ENCODE results near the gene NDP.

NDP gene

DNA sequence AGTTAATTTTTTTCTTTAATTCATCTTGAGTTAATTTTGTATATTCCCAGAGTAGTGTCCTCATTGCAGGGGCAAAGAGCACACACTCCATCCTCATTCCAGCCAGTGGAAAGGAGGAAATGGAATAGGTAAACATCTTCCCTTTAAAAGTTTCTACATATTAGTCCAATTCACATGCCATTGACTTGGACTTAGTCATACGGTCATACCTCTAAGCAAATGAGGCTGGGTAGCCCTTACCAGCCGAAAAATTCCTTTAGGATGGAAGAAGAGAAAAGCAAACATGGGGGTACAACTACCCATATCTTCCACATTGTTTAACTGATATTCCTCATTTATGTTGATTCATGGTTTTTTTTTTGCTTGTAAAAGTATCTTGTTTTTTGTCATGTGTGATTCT lies 37.4 kb upstream of the NDP start:
- Histone ChIP-seq H2BK120ac (ENCODE audit: low read depth, low read length) (no peak overlapping the region), H3K23ac (ENCODE audit: low read length in 2 of 2) (no peak overlapping the region), H3K27me3 (ENCODE audit: control insufficient read depth in 1 of 2, insufficient read depth in 1 of 2, low read length in 2 of 2) (peaks cover 0 to 4% of the 10 kb centered on the region in 2 experiments), H3K4me3 (ENCODE audit: insufficient read depth in 1 of 2, low read depth in 1 of 2, low read length in 2 of 2) (no peak overlapping the region), H2BK15ac (ENCODE audit: low read depth, poor library complexity, severe bottlenecking) (no peak overlapping the region), H3K4me1 (ENCODE audit: control insufficient read depth, insufficient read depth, low read depth, low read length) (no peaks in the 10 kb centered on the region), H2BK12ac (ENCODE audit: low read length in 2 of 2) (no peak overlapping the region), H3K79me1 (replicated peaks; ENCODE audit: low read length, poor library complexity, severe bottlenecking) (no peaks in the 10 kb centered on the region), H2AFZ (ENCODE audit: low read depth, low read length) (no peak overlapping the region), H2BK5ac (ENCODE audit: low read depth, low read length, poor library complexity, severe bottlenecking) (no peak overlapping the region), H4K91ac (ENCODE audit: low read length) (no peak overlapping the region), H3K14ac (ENCODE audit: low read length in 2 of 2) (no peak overlapping the region), H2AK5ac (ENCODE audit: low read length, severe bottlenecking) (no peak overlapping the region), H3K36me3 (ENCODE audit: control insufficient read depth in 1 of 2, insufficient read depth in 2 of 2, low read depth in 1 of 2, low read length in 2 of 2) (no peaks in the 10 kb centered on the region), H3K9me3 (ENCODE audit: control insufficient read depth, low read length) (no peaks in the 10 kb centered on the region), H3K4me2 (ENCODE audit: low read length, poor library complexity, severe bottlenecking) (no peak overlapping the region), H4K8ac (ENCODE audit: low read length) (no peak overlapping the region), H3K18ac (ENCODE audit: low read depth in 1 of 2, low read length in 2 of 2) (no peak overlapping the region), H3K4ac (ENCODE audit: low read depth in 1 of 2, low read length in 2 of 2) (no peak overlapping the region), H3K9ac (ENCODE audit: low read length) (no peak overlapping the region), H3K27ac (ENCODE audit: low read length, poor library complexity, severe bottlenecking) (no peak overlapping the region)
- DNase-seq = no peak
- WGBS = no CpG with 5 or more reads among the region's 2 CpGs

DNA sequence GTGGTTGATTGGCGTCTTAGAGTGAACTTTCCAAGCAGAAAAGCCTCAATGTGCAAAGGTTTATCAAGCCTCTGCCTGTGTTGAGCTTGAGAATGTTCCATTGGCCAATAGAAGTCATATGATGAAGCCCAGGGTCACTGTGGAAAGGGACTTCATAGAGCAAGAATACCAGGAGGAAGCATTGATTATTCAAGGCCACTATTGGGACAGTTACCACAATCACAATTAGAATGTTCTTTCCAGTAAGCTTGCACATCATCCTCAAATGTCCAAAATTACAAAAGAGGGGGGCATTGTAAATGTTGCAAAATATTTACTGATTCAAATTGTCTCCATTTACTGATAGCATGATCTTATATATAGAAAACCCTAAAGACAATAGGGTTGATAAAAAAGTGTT lies 32.9 kb upstream of the NDP start:
- Histone ChIP-seq H3K9me3 (ENCODE audit: control insufficient read depth, low read length) (no peaks in the 10 kb centered on the region), H2BK12ac (ENCODE audit: low read length in 2 of 2) (no peak overlapping the region), H2AFZ (ENCODE audit: low read depth, low read length) (no peak overlapping the region), H3K27me3 (ENCODE audit: control insufficient read depth in 1 of 2, insufficient read depth in 1 of 2, low read length in 2 of 2) (peaks cover 0 to 4% of the 10 kb centered on the region in 2 experiments), H4K91ac (ENCODE audit: low read length) (no peak overlapping the region), H3K4me3 (ENCODE audit: insufficient read depth in 1 of 2, low read depth in 1 of 2, low read length in 2 of 2) (no peak overlapping the region), H3K4me1 (ENCODE audit: control insufficient read depth, insufficient read depth, low read depth, low read length) (no peaks in the 10 kb centered on the region), H3K36me3 (ENCODE audit: control insufficient read depth in 1 of 2, insufficient read depth in 2 of 2, low read depth in 1 of 2, low read length in 2 of 2) (no peaks in the 10 kb centered on the region), H3K23ac (ENCODE audit: low read length in 2 of 2) (no peak overlapping the region), H3K27ac (ENCODE audit: low read length, poor library complexity, severe bottlenecking) (no peak overlapping the region), H3K4me2 (ENCODE audit: low read length, poor library complexity, severe bottlenecking) (no peak overlapping the region), H3K14ac (ENCODE audit: low read length in 2 of 2) (no peak overlapping the region), H3K79me1 (replicated peaks; ENCODE audit: low read length, poor library complexity, severe bottlenecking) (no peaks in the 10 kb centered on the region), H3K9ac (ENCODE audit: low read length) (no peak overlapping the region), H2BK15ac (ENCODE audit: low read depth, poor library complexity, severe bottlenecking) (no peak overlapping the region), H3K4ac (ENCODE audit: low read depth in 1 of 2, low read length in 2 of 2) (no peak overlapping the region), H2BK120ac (ENCODE audit: low read depth, low read length) (no peak overlapping the region), H2AK5ac (ENCODE audit: low read length, severe bottlenecking) (no peak overlapping the region), H2BK5ac (ENCODE audit: low read depth, low read length, poor library complexity, severe bottlenecking) (no peak overlapping the region), H3K18ac (ENCODE audit: low read depth in 1 of 2, low read length in 2 of 2) (no peak overlapping the region), H4K8ac (ENCODE audit: low read length) (no peak overlapping the region)
- DNase-seq = no peak
- WGBS = 89% methylated on average over 1 of the region's 1 CpG

DNA sequence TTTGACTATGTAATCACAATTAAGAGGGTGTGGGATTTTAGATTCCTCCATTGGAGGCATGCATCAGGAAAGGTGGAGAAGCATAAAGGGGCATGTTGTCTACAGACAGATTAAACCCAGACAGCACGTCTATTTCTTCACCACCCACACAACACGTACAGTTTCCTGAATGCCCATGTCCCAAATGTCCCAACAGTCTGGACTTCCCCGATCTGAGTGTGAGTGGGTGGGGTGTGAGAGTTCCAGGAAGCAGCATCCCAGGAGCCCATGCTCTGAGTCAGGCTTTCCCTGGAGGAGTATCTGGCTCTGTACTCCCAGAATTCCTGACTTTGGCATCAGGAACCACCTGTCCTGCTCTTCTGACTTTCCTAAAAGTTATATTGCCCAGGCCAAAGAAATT lies 30.8 kb upstream of the NDP start:
- Histone ChIP-seq H2AK5ac (ENCODE audit: low read length, severe bottlenecking) (no peak overlapping the region), H2BK5ac (ENCODE audit: low read depth, low read length, poor library complexity, severe bottlenecking) (no peak overlapping the region), H3K36me3 (ENCODE audit: control insufficient read depth in 1 of 2, insufficient read depth in 2 of 2, low read depth in 1 of 2, low read length in 2 of 2) (no peaks in the 10 kb centered on the region), H3K4me2 (ENCODE audit: low read length, poor library complexity, severe bottlenecking) (no peak overlapping the region), H2BK120ac (ENCODE audit: low read depth, low read length) (no peak overlapping the region), H3K18ac (ENCODE audit: low read depth in 1 of 2, low read length in 2 of 2) (no peak overlapping the region), H3K9me3 (ENCODE audit: control insufficient read depth, low read length) (no peaks in the 10 kb centered on the region), H3K4ac (ENCODE audit: low read depth in 1 of 2, low read length in 2 of 2) (no peak overlapping the region), H3K14ac (ENCODE audit: low read length in 2 of 2) (no peak overlapping the region), H3K4me3 (ENCODE audit: insufficient read depth in 1 of 2, low read depth in 1 of 2, low read length in 2 of 2) (no peak overlapping the region), H3K4me1 (ENCODE audit: control insufficient read depth, insufficient read depth, low read depth, low read length) (no peaks in the 10 kb centered on the region), H3K23ac (ENCODE audit: low read length in 2 of 2) (no peak overlapping the region), H2AFZ (ENCODE audit: low read depth, low read length) (no peak overlapping the region), H3K27ac (ENCODE audit: low read length, poor library complexity, severe bottlenecking) (no peak overlapping the region), H4K91ac (ENCODE audit: low read length) (no peak overlapping the region), H2BK15ac (ENCODE audit: low read depth, poor library complexity, severe bottlenecking) (no peak overlapping the region), H3K9ac (ENCODE audit: low read length) (no peak overlapping the region), H3K79me1 (replicated peaks; ENCODE audit: low read length, poor library complexity, severe bottlenecking) (no peaks in the 10 kb centered on the region), H3K27me3 (ENCODE audit: control insufficient read depth in 1 of 2, insufficient read depth in 1 of 2, low read length in 2 of 2) (peaks cover 0 to 11% of the 10 kb centered on the region in 2 experiments), H4K8ac (ENCODE audit: low read length) (no peak overlapping the region), H2BK12ac (ENCODE audit: low read length in 2 of 2) (no peak overlapping the region)
- WGBS = 40% methylated on average over 1 of the region's 3 CpGs
- no peak for DNase-seq

DNA sequence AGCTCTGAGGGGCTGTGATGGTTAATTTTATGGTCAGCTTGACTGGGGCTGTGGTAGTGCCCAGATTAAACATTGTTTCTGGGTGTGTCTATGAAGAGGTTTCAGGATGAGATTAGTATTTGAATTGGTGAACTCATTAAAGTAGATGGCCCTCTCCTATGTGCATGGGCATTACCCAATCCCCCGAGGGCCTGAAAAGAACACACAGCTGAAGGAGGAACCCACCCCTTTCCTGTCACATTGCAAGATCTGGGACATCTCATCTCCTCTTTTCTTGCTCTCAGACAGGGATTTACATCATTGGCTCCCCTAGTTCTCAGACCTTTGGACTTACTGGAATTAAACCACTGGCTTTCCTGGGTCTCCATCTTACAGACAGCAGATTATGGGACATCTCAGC lies 29.4 kb upstream of the NDP start:
- Histone ChIP-seq H3K9ac (ENCODE audit: low read length) (no peak overlapping the region), H3K18ac (ENCODE audit: low read depth in 1 of 2, low read length in 2 of 2) (no peak overlapping the region)

More for the DNA sequence above, 29.4 kb upstream of the NDP start:
- Histone ChIP-seq H2BK12ac (ENCODE audit: low read length in 2 of 2) (no peak overlapping the region), H3K23ac (ENCODE audit: low read length in 2 of 2) (no peak overlapping the region), H3K4me3 (ENCODE audit: insufficient read depth in 1 of 2, low read depth in 1 of 2, low read length in 2 of 2) (no peak overlapping the region), H3K4ac (ENCODE audit: low read depth in 1 of 2, low read length in 2 of 2) (no peak overlapping the region), H4K8ac (ENCODE audit: low read length) (no peak overlapping the region), H2AK5ac (ENCODE audit: low read length, severe bottlenecking) (no peak overlapping the region), H2BK15ac (ENCODE audit: low read depth, poor library complexity, severe bottlenecking) (no peak overlapping the region), H2BK5ac (ENCODE audit: low read depth, low read length, poor library complexity, severe bottlenecking) (no peak overlapping the region), H3K4me1 (ENCODE audit: control insufficient read depth, insufficient read depth, low read depth, low read length) (no peaks in the 10 kb centered on the region), H3K14ac (ENCODE audit: low read length in 2 of 2) (no peak overlapping the region), H2AFZ (ENCODE audit: low read depth, low read length) (no peak overlapping the region), H2BK120ac (ENCODE audit: low read depth, low read length) (no peak overlapping the region), H4K91ac (ENCODE audit: low read length) (no peak overlapping the region), H3K9me3 (ENCODE audit: control insufficient read depth, low read length) (no peaks in the 10 kb centered on the region), H3K79me1 (replicated peaks; ENCODE audit: low read length, poor library complexity, severe bottlenecking) (no peaks in the 10 kb centered on the region), H3K36me3 (ENCODE audit: control insufficient read depth in 1 of 2, insufficient read depth in 2 of 2, low read depth in 1 of 2, low read length in 2 of 2) (no peaks in the 10 kb centered on the region), H3K27ac (ENCODE audit: low read length, poor library complexity, severe bottlenecking) (no peak overlapping the region), H3K4me2 (ENCODE audit: low read length, poor library complexity, severe bottlenecking) (no peak overlapping the region), H3K27me3 (ENCODE audit: control insufficient read depth in 1 of 2, insufficient read depth in 1 of 2, low read length in 2 of 2) (peaks cover 0 to 11% of the 10 kb centered on the region in 2 experiments)
- whole genome bisulfite sequencing = 79% methylated on average over 1 of the region's 1 CpG
- no peak for DNase-seq
